HEK293T (cell line): Measurements from ENCODE around the gene ORC2.

ENCODE experiments used
- ARNT ChIP-seq: fragments of 450-650 bp; IDR thresholded peaks from 2 replicates; pipeline ENCODE4 v1.6.1; 2017; ENCODE audit warnings: mild to moderate bottlenecking
- BHLHE40 ChIP-seq: fragments of 450-650 bp; IDR thresholded peaks from 2 replicates; pipeline ENCODE4 v1.6.1; 2016; ENCODE audit warnings: mild to moderate bottlenecking, moderate library complexity, borderline replicate concordance
- ELF4 ChIP-seq: fragments of 450-650 bp; IDR thresholded peaks from 2 replicates; pipeline ENCODE4 v1.6.1; 2017; ENCODE audit warnings: antibody characterized with exemption
- FOXA1 ChIP-seq: fragments of 450-650 bp; IDR thresholded peaks from 2 replicates; pipeline ENCODE4 v1.6.1; 2016; ENCODE audit warnings: mild to moderate bottlenecking
- FOXK2 ChIP-seq: fragments of 450-650 bp; IDR thresholded peaks from 2 replicates; pipeline ENCODE4 v1.6.1; 2016; ENCODE audit warnings: mild to moderate bottlenecking
- FOXM1 ChIP-seq: fragments of 450-650 bp; IDR thresholded peaks from 2 replicates; pipeline ENCODE4 v1.6.1; 2017; ENCODE audit warnings: mild to moderate bottlenecking, borderline replicate concordance
- L3MBTL2 ChIP-seq: fragments of 450-650 bp; conservative IDR thresholded peaks from 2 replicates; pipeline ENCODE4 v1.6.1; 2016; ENCODE audit warnings: mild to moderate bottlenecking
- LEF1 ChIP-seq: fragments of 450-650 bp; IDR thresholded peaks from 2 replicates; pipeline ENCODE4 v1.6.1; 2017; ENCODE audit warnings: mild to moderate bottlenecking, borderline replicate concordance
- NFRKB ChIP-seq: fragments of 450-650 bp; IDR thresholded peaks from 2 replicates; pipeline ENCODE4 v1.6.1; 2016; ENCODE audit warnings: mild to moderate bottlenecking, moderate library complexity
- PKNOX1 ChIP-seq: fragments of 450-650 bp; IDR thresholded peaks from 2 replicates; pipeline ENCODE4 v1.6.1; 2016
- SP1 ChIP-seq: fragments of 450-650 bp; IDR thresholded peaks from 2 replicates; pipeline ENCODE4 v1.6.1; 2017
- SUZ12 ChIP-seq: fragments of 450-650 bp; IDR thresholded peaks from 2 replicates; pipeline ENCODE4 v1.6.1; 2016; ENCODE audit warnings: mild to moderate bottlenecking
- TARDBP ChIP-seq: fragments of 450-650 bp; IDR thresholded peaks from 2 replicates; pipeline ENCODE4 v1.6.1; 2016

- TF ChIP-seq BHLHE40 = no peak
- no peak for TF ChIP-seq FOXK2
- no peak for TF ChIP-seq TARDBP
- no peak for TF ChIP-seq L3MBTL2
- no peak for TF ChIP-seq SP1
- TF ChIP-seq LEF1 = no peak
- TF ChIP-seq FOXM1 = no peak
- TF ChIP-seq ELF4 = no peak
- no peak for TF ChIP-seq NFRKB
- no peak for TF ChIP-seq ARNT
- no peak for TF ChIP-seq PKNOX1
- TF ChIP-seq FOXA1 = no peak
- TF ChIP-seq SUZ12 = no peak
These were observed 44.1 kb upstream of the ORC2 start for GRCh38 chr2:201007584-201007998.
